Activated CD4-positive, alpha-beta T cell treated with anti-CD3 and anti-CD28 coated beads, Interleukin-2, amount 50 U/mL, for 1 hour (primary cell): ENCODE data around the gene POLE3.
"Not testable (repeated sequence)": the region's sequence is repeated elsewhere in the genome, so short reads cannot be mapped to it uniquely, and the experiment has no call there.

Experiments used
- DNase-seq: peaks from one replicate; pipeline ENCODE4 v3.0.0-alpha.2; 2020

POLE3 gene

GRCh38 chr9:113401027-113401792, 9.3 kb downstream of the POLE3 start, which contains the start of gene ALAD:
Gene ALAD (minus strand): TSS chr9:113401284. CDS start chr9:113393559, 7,725 bp downstream.
- DNase-seq = peak; percentile 99

GRCh38 chr9:113399646-113400200, 10.8 kb downstream of the POLE3 start:
- no peak for DNase-seq

GRCh38 chr9:113398796-113399195, 11.7 kb downstream of the POLE3 start:
- DNase-seq = no peak

GRCh38 chr9:113397203-113397631, 13.3 kb downstream of the POLE3 start:
- DNase-seq = no peak

GRCh38 chr9:113395000-113395861, 15.2 kb downstream of the POLE3 start:
- DNase-seq = no peak

GRCh38 chr9:113393281-113393680, 17.2 kb downstream of the POLE3 start:
- no peak for DNase-seq

GRCh38 chr9:113391917-113392316, 18.6 kb downstream of the POLE3 start:
- DNase-seq = no peak

GRCh38 chr9:113390192-113390960, 20.1 kb downstream of the POLE3 start:
- DNase-seq = no peak

GRCh38 chr9:113389451-113389850, 21.0 kb downstream of the POLE3 start:
- DNase-seq = no peak

GRCh38 chr9:113388833-113389232, 21.6 kb downstream of the POLE3 start:
- no peak for DNase-seq

GRCh38 chr9:113387560-113388230, 22.8 kb downstream of the POLE3 start:
- DNase-seq = no peak

GRCh38 chr9:113386571-113387393, 23.7 kb downstream of the POLE3 start:
- DNase-seq = no peak

GRCh38 chr9:113381909-113382411, 28.5 kb downstream of the POLE3 start:
- no peak for DNase-seq

GRCh38 chr9:113381441-113381840, 29.0 kb downstream of the POLE3 start:
- not testable (repeated sequence) for DNase-seq

GRCh38 chr9:113380869-113381378, 29.6 kb downstream of the POLE3 start:
- no peak for DNase-seq

GRCh38 chr9:113379829-113380210, 30.7 kb downstream of the POLE3 start:
- DNase-seq = not testable (repeated sequence)

GRCh38 chr9:113379094-113379828, 31.2 kb downstream of the POLE3 start:
- not testable (repeated sequence) for DNase-seq

- peak; percentile 66 for DNase-seq
Measured at GRCh38 chr9:113376634-113377567, 33.6 kb downstream of the POLE3 start, which contains the start of gene HDHD3. Gene HDHD3 (minus strand): TSS chr9:113376986. CDS start chr9:113374354, 2,632 bp downstream.
